Heart left ventricle (tissue), 16 donors: ENCODE measurements around the gene ZFP36. TPM values are rescaled to one million over a fixed set of nuclear protein-coding genes. Genes with fewer than 3 reads are reported as not detected.

Source experiments
- ATAC-seq, 4 donors: fragments of 200-7000 bp; cut with Tn5 transposase; one replicate each; pipeline ENCODE4 v1.9.1; 2020 to 2022; ENCODE audit warnings: moderate library complexity in 4 of 4, mild to moderate bottlenecking in 3 of 4, moderate number of reproducible peaks in 1 of 4
- DNase-seq, 5 donors: peaks; one replicate each; pipeline ENCODE4 v3.0.0-alpha.2; 2020
- H3K27ac ChIP-seq, 12 donors: fragments of 200-600 bp; sonication (generic) in 4 of 12; one replicate each; pipeline versions ENCODE4 v1.5.0 to v1.8.0; 2016 to 2022; ENCODE audit warnings: mild to moderate bottlenecking in 2 of 12
- H3K27me3 ChIP-seq, 9 donors: fragments of 200-600 bp; sonication (generic) in 2 of 9; one replicate each; pipeline versions ENCODE4 v1.5.1 to v1.8.0; 2016 to 2022; ENCODE audit warnings: mild to moderate bottlenecking in 3 of 9
- H3K36me3 ChIP-seq, 9 donors: fragments of 200-600 bp; sonication (generic) in 2 of 9; one replicate each; pipeline versions ENCODE4 v1.5.0 to v1.8.0; 2018 to 2022; ENCODE audit warnings: mild to moderate bottlenecking in 2 of 9
- H3K4me1 ChIP-seq, 12 donors: fragments of 200-600 bp; sonication (generic) in 4 of 12; one replicate each; pipeline versions ENCODE4 v1.5.0 to v1.8.0; 2016 to 2022; ENCODE audit warnings: mild to moderate bottlenecking in 3 of 12
- H3K4me3 ChIP-seq, 12 donors: fragments of 200-600 bp; sonication (generic) in 4 of 12; one replicate each; pipeline versions ENCODE4 v1.5.0 to v1.8.0; 2017 to 2022; ENCODE audit warnings: mild to moderate bottlenecking in 9 of 12, moderate library complexity in 4 of 12
- H3K9me3 ChIP-seq, 12 donors: fragments of 200-600 bp; sonication (generic) in 4 of 12; one replicate each; pipeline versions ENCODE4 v1.5.0 to v1.8.0; 2016 to 2022; ENCODE audit warnings: mild to moderate bottlenecking in 1 of 12
- POLR2A ChIP-seq, 2 donors: fragments of 450-650 bp; IDR thresholded peaks; one replicate each; pipeline ENCODE4 v1.6.1; 2017; ENCODE audit warnings: antibody characterized with exemption in 2 of 2, mild to moderate bottlenecking in 2 of 2, moderate library complexity in 2 of 2
- WGBS, 4 donors: extraction: QIAGEN DNeasy Blood & Tissue Kit in 2 of 4; methylation state at CpG; one replicate each; pipeline versions ENCODE4 v1.1.5 to v1.1.7; 2013 to 2018; 5-methylcytosine and 5-hydroxymethylcytosine counted together
- intact Hi-C, 10 donors: fragments of 100-400 bp; cut with DNase I; formaldehyde crosslinking; loops; one replicate each; pipeline versions ENCODE4 v1.11.1 to v1.14.2; 2022
- polyA plus RNA-seq, 2 donors: library from polyadenylated mRNA; stranded (reverse); fragments of 200-250 nt; gene quantifications; one replicate each; pipeline ENCODE4 v1.2.3, GENCODE V29; 2013
- total RNA-seq, 9 donors: library from RNA; depleted of rRNA in 2 of 9; stranded (reverse); fragments of >200 nt in 2 of 9; fragmentation: NEBNext Ultra II Directional in 3 of 9; extraction: Animal tissue kit (Norgen Biotek cat#: 25700) in 3 of 9; gene quantifications; one replicate each; pipeline versions ENCODE4 v1.1.0 to v1.2.4, GENCODE V29; 2016 to 2023
- TF ChIP-seq, protein P1 (sequence below), 12 donors: fragments of 200-600 bp; sonication (generic) in 4 of 12; IDR thresholded peaks; one replicate each; pipeline versions ENCODE4 v1.5.0 to v1.8.0; 2018 to 2022; ENCODE audit warnings: antibody characterized with exemption in 12 of 12, mild to moderate bottlenecking in 5 of 12
- donor health status: ischemic (EF 13 %, LVEDD 7.1; RV severe dilation, severe dysfunction).
- donor health status: healthy with polysubstance abuse.
- donor health status: DM: no; HTN: yes; CAD: no.
- donor health status: DM: no; HTN: no; CAD: no.
- donor health status: ischemic (EF 25% LVEDD 6.9; RV normal size, moderate dysfunction).
- donor health status: ischemic (EF 25% LVEDD 5.7; RV mildly dilated, moderate dysfunction).
- donor health status: healthy.
- donor health status: DM: yes; HTN: yes; CAD: no.
- donor health status: ischemic (EF 35%, LVEDD 5.7; RV mildly dilated, moderate dysfunction).
- donor health status: nonischemic (EF 11% LVEDD 7.7; RV severe dilation, severe dysfunction).
- donor health status: DM: yes; HTN: yes; CAD: no.
- donor health status: PGD.
- donor health status: ischemic (EF 29% LVEDD 5.4; RV normal size, mild dysfunction).
- donor health status: nonischemic (EF 23%, LVEDD 6.1; RV moderate dilation, normal function).

ZFP36 gene
- total and polyA plus RNA-seq, 11 donors: 16.1 to 145 (median 51.1) TPM

DNA sequence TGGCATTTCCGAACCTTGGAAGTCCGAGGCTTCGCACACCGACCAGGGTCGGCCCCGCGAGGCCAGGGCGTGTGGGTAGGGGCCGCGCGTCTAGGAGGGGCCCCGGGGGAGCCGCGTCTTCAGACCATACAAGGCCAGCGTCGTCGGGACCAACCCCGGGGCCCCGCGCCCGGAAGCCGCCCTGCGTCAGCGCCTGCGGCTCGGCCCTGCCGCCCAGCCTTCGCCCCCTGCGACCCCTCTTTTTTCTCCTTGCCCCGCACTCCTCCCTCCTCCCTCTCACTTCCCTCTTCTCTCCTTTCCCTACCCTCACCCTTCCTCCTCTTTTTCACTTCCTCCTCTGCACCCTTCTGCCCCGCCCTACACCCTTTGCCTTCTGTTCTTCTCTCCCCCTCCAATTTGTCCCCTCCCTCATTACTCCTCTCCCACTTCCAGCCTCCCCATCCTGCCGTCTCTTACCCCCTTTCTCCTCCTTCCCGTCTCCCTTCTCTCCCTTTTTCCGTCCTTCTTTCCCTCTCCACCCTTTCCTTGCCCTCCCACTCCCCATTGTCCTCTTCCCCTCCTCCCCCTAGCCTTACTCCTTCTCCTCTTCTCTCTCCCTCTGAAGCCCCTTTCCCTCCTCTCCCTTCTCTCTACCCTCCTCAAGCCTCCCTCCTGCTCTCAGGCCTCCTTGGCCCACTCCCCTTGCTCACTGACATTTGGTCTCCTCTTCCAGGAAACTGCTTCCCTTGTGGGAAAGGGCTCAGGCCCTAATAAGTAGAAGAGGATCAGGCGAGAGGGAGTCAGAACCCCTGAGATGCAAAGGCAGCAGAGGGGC lies 3.6 kb downstream of the ZFP36 start:
- Histone ChIP-seq H3K4me3 (peak overlapping the region; percentile 59 to 100 (median 96)), H3K27ac (peak overlapping the region; percentile 94 to 100 (median 99)), H3K9me3 (no peaks in the 10 kb centered on the region), H3K36me3 (peaks cover 3 to 26% (median 14%) of the 10 kb centered on the region in 9 donors), H3K27me3 (peaks cover 0 to 5% (median 0%) of the 10 kb centered on the region in 9 donors), H3K4me1 (peaks cover 7 to 58% (median 35%) of the 10 kb centered on the region in 12 donors)
- ATAC-seq (peak in 3 of 4 donors; percentile 27 to 37 (median 32)), DNase-seq (peak; percentile 86 to 93 (median 89))
- TF ChIP-seq POLR2A (IDR thresholded peaks at IDR 0.05): peak in 1 of 2 donors; percentile 52
- TF ChIP-seq, protein P1, sequence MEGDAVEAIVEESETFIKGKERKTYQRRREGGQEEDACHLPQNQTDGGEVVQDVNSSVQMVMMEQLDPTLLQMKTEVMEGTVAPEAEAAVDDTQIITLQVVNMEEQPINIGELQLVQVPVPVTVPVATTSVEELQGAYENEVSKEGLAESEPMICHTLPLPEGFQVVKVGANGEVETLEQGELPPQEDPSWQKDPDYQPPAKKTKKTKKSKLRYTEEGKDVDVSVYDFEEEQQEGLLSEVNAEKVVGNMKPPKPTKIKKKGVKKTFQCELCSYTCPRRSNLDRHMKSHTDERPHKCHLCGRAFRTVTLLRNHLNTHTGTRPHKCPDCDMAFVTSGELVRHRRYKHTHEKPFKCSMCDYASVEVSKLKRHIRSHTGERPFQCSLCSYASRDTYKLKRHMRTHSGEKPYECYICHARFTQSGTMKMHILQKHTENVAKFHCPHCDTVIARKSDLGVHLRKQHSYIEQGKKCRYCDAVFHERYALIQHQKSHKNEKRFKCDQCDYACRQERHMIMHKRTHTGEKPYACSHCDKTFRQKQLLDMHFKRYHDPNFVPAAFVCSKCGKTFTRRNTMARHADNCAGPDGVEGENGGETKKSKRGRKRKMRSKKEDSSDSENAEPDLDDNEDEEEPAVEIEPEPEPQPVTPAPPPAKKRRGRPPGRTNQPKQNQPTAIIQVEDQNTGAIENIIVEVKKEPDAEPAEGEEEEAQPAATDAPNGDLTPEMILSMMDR (IDR thresholded peaks at IDR 0.05): no peak
- intact Hi-C loops: loop anchor here in 5 of 10 donors (1.0 to 10.0 kb wide), 6 partner anchors 8 to 288 kb away; partner anchors contain the start of genes PAK4 (in 2 of the 5), EID2B (in 1 of the 5) and SAMD4B (in 1 of the 5)
- WGBS, 4 donors: 3 to 5% (median 4%) methylated on average over 26 to 35 of the region's 35 CpGs

DNA sequence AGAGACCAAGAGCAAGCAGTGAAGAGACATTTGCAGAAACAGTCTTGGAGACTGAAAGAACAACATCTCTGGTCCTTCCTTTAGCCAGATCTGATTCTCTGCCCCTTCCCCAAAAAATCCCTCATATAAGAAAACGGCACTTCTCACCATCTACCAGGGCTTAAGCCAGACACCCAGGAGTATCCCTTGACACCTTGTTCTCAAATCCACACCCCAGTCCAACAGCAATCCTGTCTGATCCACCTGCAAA lies 4.1 kb downstream of the ZFP36 start:
- DNase-seq: no peak
- Histone ChIP-seq H3K4me1 (peaks cover 7 to 58% (median 35%) of the 10 kb centered on the region in 12 donors), H3K27me3 (peaks cover 0 to 5% (median 0%) of the 10 kb centered on the region in 9 donors), H3K4me3 (peak overlapping the region in 10 of 12 donors; percentile 80 to 100 (median 97)), H3K27ac (peak overlapping the region; percentile 94 to 100 (median 99)), H3K9me3 (no peaks in the 10 kb centered on the region), H3K36me3 (peaks cover 3 to 26% (median 15%) of the 10 kb centered on the region in 9 donors)
- intact Hi-C loops: loop anchor here in 6 of 10 donors (1.0 to 10.0 kb wide), 8 partner anchors 8 to 288 kb away; partner anchors contain the start of genes PAK4 (in 2 of the 6), EID2B (in 1 of the 6) and SAMD4B (in 1 of the 6)
- 50 to 83% (median 62%) methylated on average over 1 of the region's 1 CpG for WGBS, 4 donors
- TF ChIP-seq, protein P1 (IDR thresholded peaks at IDR 0.05): no peak
- TF ChIP-seq POLR2A (IDR thresholded peaks at IDR 0.05): no peak
- no peak for ATAC-seq

DNA sequence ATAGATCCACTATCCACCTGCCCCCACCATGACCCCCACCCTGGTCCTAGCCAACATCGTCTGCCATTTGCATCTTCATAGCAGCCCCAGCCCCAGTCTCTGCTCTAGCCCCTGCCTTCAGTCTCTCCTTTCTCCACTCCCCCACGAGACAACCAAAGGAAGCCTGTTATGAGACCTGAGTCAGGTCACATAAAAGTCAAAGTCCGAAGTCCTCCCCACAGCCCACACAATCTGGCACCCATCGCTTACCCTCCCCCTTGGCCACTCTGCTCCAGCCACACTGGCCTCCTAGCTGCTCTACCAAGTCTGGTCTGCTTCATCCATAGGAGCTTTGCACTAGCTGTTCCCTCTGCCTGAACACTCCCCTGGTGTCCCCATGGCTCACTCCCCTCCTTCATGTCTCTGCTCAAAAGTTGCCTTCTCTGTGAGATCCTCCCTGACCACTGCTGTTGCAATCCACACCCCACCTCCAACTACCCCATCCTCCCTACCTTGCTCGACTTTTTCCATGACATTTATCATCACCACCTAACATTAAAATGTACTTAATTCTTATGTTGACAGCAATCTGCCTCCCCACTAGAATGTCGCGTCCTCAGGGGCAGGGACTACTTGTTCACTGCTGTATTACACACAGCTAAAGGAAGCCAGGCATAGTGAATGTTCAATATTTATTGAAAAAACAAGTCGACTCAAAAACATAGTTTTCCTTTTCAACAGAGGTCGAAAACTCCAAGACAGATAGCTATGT lies 4.6 kb downstream of the ZFP36 start:
- WGBS, 4 donors: 15 to 26% (median 19%) methylated on average over 9 of the region's 9 CpGs
- Histone ChIP-seq H3K36me3 (peaks cover 3 to 26% (median 19%) of the 10 kb centered on the region in 9 donors), H3K27me3 (peaks cover 0 to 5% (median 0%) of the 10 kb centered on the region in 9 donors), H3K9me3 (no peaks in the 10 kb centered on the region), H3K27ac (peak overlapping the region; percentile 94 to 100 (median 99)), H3K4me1 (peaks cover 7 to 58% (median 35%) of the 10 kb centered on the region in 12 donors), H3K4me3 (peak overlapping the region in 9 of 12 donors; percentile 79 to 100 (median 95))
- TF ChIP-seq POLR2A (IDR thresholded peaks at IDR 0.05): no peak
- TF ChIP-seq, protein P1 (IDR thresholded peaks at IDR 0.05): no peak
- ATAC-seq (no peak), DNase-seq (peak in 2 of 5 donors; percentile 62 to 68)
- intact Hi-C loops: loop anchor here in 6 of 10 donors (1.0 to 10.0 kb wide), 8 partner anchors 9 to 289 kb away; partner anchors contain the start of genes PAK4 (in 2 of the 6), EID2B (in 1 of the 6) and SAMD4B (in 1 of the 6)
